GM12865 (cell line): ENCODE measurements around the gene CACNA1C.

Experiments
- DNase-seq: peaks from one replicate; pipeline ENCODE4 v3.0.0; 2010; ENCODE audit warnings: low read depth
- H3K4me3 ChIP-seq: 2 replicates; pipeline ENCODE4 v1.5.1; 2011; ENCODE audit warnings: mild to moderate bottlenecking, low read depth, low read length, control low read depth
- TF ChIP-seq, protein P1 (sequence below): IDR thresholded peaks from 2 replicates; pipeline ENCODE4 v1.5.1; 2011; ENCODE audit warnings: low read length, control low read depth, low read depth, inconsistent platforms; ENCODE audit not compliant: insufficient read depth; ENCODE audit errors: missing control alignments

CACNA1C gene

DNA sequence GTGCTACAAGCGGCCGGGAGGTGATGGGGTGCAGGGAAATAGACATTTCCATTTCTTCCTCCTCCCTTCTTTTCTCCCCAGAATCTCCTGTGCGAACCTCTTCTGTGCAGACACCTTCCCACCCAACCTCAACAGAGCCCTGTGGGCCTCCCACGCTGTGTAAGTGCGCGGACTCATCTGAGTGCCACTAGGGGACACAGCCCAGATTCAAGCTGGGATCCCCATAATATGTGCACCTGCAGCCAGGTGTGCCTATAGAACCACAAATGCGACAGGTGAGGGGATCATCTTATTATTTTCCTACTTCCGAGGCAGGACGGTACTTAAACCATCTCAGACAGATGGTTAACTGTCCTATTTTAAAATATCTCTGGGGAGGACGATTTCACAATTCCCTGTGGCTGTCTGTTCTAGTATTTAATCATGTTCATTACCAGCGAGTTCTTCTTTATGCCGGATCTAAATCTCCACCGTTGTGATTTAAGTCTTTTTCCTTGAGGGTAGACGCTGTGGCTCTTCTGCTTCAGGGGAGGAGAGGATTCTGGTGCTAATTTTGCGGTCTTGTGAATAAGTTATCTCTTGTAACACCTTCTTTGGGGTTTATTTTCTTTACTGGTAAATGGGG lies 17.2 kb upstream of the CACNA1C start:
- TF ChIP-seq, protein P1, sequence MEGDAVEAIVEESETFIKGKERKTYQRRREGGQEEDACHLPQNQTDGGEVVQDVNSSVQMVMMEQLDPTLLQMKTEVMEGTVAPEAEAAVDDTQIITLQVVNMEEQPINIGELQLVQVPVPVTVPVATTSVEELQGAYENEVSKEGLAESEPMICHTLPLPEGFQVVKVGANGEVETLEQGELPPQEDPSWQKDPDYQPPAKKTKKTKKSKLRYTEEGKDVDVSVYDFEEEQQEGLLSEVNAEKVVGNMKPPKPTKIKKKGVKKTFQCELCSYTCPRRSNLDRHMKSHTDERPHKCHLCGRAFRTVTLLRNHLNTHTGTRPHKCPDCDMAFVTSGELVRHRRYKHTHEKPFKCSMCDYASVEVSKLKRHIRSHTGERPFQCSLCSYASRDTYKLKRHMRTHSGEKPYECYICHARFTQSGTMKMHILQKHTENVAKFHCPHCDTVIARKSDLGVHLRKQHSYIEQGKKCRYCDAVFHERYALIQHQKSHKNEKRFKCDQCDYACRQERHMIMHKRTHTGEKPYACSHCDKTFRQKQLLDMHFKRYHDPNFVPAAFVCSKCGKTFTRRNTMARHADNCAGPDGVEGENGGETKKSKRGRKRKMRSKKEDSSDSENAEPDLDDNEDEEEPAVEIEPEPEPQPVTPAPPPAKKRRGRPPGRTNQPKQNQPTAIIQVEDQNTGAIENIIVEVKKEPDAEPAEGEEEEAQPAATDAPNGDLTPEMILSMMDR = no peak
- H3K4me3 ChIP-seq = peak overlapping the region; percentile 33
- DNase-seq = no peak

DNA sequence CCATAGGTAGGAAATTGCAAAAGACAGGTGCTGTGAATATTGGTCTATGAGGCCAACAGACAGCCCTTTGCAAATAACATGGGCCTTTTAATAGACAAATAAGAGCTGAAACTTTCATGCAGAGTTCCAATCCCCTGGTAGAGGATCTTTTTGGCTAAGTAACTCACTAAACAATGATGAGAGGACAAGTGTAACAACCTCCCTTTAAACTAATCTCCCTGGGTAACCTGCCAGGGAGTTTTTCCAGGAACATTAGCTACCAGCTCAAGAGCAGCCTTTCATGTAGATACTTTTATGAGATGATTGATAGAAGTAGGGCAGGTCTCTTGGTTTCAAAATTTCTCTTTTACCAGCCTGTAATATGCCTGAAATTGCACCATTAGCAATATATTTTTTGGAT lies 13.8 kb upstream of the CACNA1C start:
- no peak for DNase-seq
- TF ChIP-seq, protein P1 = no peak
- H3K4me3 ChIP-seq = no peak overlapping the region

DNA sequence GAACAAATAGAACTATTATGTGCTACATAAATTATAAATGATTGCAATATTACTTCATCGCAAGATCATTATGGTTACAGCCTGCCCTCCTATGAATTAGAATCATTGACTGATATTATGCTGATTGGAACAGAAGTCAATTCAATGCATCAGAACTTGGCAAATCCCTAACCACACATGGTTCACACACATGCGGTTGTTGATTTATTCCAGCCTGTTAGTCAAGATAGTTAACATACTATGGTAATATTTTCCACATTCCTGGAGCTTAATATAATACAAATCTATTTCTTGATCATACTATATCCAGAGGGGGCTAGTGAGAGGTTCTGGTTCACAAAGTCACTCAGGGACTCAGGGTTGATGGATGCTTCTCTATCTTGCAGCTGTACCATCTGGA lies 9.7 kb upstream of the CACNA1C start:
- DNase-seq = no peak
- TF ChIP-seq, protein P1 = no peak
- H3K4me3 ChIP-seq = no peak overlapping the region

DNA sequence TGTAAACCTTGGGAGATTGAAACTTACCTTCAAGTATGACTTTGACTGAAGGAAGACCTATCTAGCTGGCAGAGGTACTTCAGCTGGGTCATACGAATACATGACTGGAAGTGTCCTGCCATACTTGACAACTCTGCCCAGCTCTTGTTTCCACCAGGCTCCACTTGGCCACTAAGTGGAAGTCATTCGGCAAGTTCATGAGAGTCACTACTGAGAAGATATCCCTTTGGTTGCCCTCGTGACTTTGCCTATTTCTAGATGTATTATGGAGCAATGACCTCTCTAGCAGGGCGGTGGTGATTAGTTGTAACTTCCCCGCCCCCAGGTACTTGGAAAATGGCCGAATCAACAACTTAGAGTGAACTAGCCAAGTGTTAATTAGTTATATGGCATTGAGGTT lies 8.6 kb upstream of the CACNA1C start:
- TF ChIP-seq, protein P1 = no peak
- no peak overlapping the region for H3K4me3 ChIP-seq

DNA sequence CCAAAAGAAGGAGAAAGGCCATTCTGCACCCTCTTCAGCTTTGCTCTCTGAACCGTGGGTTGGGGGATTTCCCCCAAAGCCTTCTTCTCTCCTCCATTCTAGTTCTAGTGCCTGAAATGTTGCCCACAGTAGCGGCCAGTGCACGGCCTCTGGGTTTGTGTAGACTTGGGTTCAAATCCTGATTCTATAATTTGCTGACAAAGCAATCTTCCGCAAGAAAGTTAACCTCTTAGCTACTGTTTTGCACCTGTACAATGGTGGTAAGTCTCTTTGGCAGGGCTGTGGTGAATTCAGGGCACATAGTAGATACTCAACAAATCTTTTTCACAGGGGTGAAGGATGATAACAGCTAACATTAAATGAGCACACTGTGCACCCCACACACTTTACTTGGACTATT lies 5.8 kb upstream of the CACNA1C start:
- DNase-seq = no peak
- no peak overlapping the region for H3K4me3 ChIP-seq
- TF ChIP-seq, protein P1 = no peak

More for the DNA sequence above, 8.6 kb upstream of the CACNA1C start:
- no peak for DNase-seq

DNA sequence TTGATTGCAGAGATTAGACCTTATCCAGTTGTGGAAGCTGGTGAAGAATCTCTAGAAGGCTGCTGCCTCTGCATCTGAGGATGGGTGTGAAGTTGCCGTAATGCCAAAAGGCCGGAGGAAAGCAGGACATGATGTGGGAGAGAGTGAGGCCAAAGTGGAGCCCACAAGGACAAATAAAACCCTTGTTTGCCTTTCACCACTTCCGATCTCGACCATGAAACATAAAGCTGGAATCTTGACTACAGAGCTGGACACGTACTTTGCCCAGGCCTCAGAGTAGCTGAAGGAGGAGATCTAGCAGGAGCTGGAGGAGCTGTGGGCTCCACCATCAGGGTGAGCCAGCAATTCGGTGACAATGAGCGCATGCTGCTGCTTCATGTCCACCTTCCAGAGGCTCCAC lies 5.0 kb upstream of the CACNA1C start:
- no peak for DNase-seq
- TF ChIP-seq, protein P1 = no peak
- H3K4me3 ChIP-seq = no peak overlapping the region
